ENCODE results near the gene ERBB4.

ERBB4 gene

GRCh38 chr2:211458974-211459373, 1079.6 kb downstream of the ERBB4 start:
- Histone ChIP-seq H3K27me3 (ENCODE audit: control insufficient read depth, low read length) (no peaks in the 10 kb centered on the region), H4K20me1 (ENCODE audit: control insufficient read depth, insufficient read depth, low read depth, low read length) (no peaks in the 10 kb centered on the region), H3K36me3 (ENCODE audit: control insufficient read depth, low read length) (no peaks in the 10 kb centered on the region), H3K27ac (ENCODE audit: low read depth, low read length) (no peak overlapping the region), H3K79me2 (ENCODE audit: control insufficient read depth, low read length) (no peaks in the 10 kb centered on the region), H3F3A (ENCODE audit: control insufficient read depth, insufficient read depth) (no peaks in the 10 kb centered on the region), H3K4me2 (ENCODE audit: low read length) (no peak overlapping the region), H3K4me3 (ENCODE audit: low read length) (no peak overlapping the region), H3K4me1 (ENCODE audit: control insufficient read depth, low read length) (peaks cover 11% of the 10 kb centered on the region), H3K9me2 (replicated peaks; ENCODE audit: control insufficient read depth, low read length) (no peaks in the 10 kb centered on the region), H3K9me3 (ENCODE audit: control insufficient read depth, insufficient read depth, low read length) (no peaks in the 10 kb centered on the region)
- TF ChIP-seq EZH2phosphoT487 (IDR thresholded peaks at IDR 0.05; ENCODE audit: borderline replicate concordance, low read length) = no peak
- no peak for TF ChIP-seq CTCF (IDR thresholded peaks at IDR 0.05; ENCODE audit: low read depth, low read length, poor library complexity, severe bottlenecking)

- Histone ChIP-seq H3K27ac (ENCODE audit: low read depth, low read length) (no peak overlapping the region), H3K9me2 (replicated peaks; ENCODE audit: control insufficient read depth, low read length) (no peaks in the 10 kb centered on the region), H3K79me2 (ENCODE audit: control insufficient read depth, low read length) (no peaks in the 10 kb centered on the region), H3K36me3 (ENCODE audit: control insufficient read depth, low read length) (no peaks in the 10 kb centered on the region), H3K4me3 (ENCODE audit: low read length) (no peak overlapping the region), H3K4me1 (ENCODE audit: control insufficient read depth, low read length) (peaks cover 24% of the 10 kb centered on the region), H4K20me1 (ENCODE audit: control insufficient read depth, insufficient read depth, low read depth, low read length) (no peaks in the 10 kb centered on the region), H3K4me2 (ENCODE audit: low read length) (no peak overlapping the region), H3K9me3 (ENCODE audit: control insufficient read depth, insufficient read depth, low read length) (no peaks in the 10 kb centered on the region), H3K27me3 (ENCODE audit: control insufficient read depth, low read length) (no peaks in the 10 kb centered on the region), H3F3A (ENCODE audit: control insufficient read depth, insufficient read depth) (no peaks in the 10 kb centered on the region)
- TF ChIP-seq EZH2phosphoT487 (IDR thresholded peaks at IDR 0.05; ENCODE audit: borderline replicate concordance, low read length) = no peak
- TF ChIP-seq CTCF (IDR thresholded peaks at IDR 0.05; ENCODE audit: low read depth, low read length, poor library complexity, severe bottlenecking) = no peak
These were observed 1081.3 kb downstream of the ERBB4 start for GRCh38 chr2:211457325-211457724.

- no peaks in the 10 kb centered on the region for H3K27me3 ChIP-seq (ENCODE audit: control insufficient read depth, low read length)
- H3K4me2 ChIP-seq (ENCODE audit: low read length) = no peak overlapping the region
- no peaks in the 10 kb centered on the region for H4K20me1 ChIP-seq (ENCODE audit: control insufficient read depth, insufficient read depth, low read depth, low read length)
- no peaks in the 10 kb centered on the region for H3K36me3 ChIP-seq (ENCODE audit: control insufficient read depth, low read length)
- no peaks in the 10 kb centered on the region for H3K79me2 ChIP-seq (ENCODE audit: control insufficient read depth, low read length)
- peak; percentile 95 for TF ChIP-seq CTCF (IDR thresholded peaks at IDR 0.05; ENCODE audit: low read depth, low read length, poor library complexity, severe bottlenecking)
- TF ChIP-seq EZH2phosphoT487 (IDR thresholded peaks at IDR 0.05; ENCODE audit: borderline replicate concordance, low read length) = no peak
- H3K27ac ChIP-seq (ENCODE audit: low read depth, low read length) = no peak overlapping the region
- no peaks in the 10 kb centered on the region for H3K9me3 ChIP-seq (ENCODE audit: control insufficient read depth, insufficient read depth, low read length)
- H3K4me1 ChIP-seq (ENCODE audit: control insufficient read depth, low read length) = peaks cover 29% of the 10 kb centered on the region
- H3K9me2 ChIP-seq (replicated peaks; ENCODE audit: control insufficient read depth, low read length) = no peaks in the 10 kb centered on the region
- no peaks in the 10 kb centered on the region for H3F3A ChIP-seq (ENCODE audit: control insufficient read depth, insufficient read depth)
- H3K4me3 ChIP-seq (ENCODE audit: low read length) = no peak overlapping the region
These were observed 1083.3 kb downstream of the ERBB4 start for GRCh38 chr2:211455216-211455841.

All from DOHH2 (cell line).